Kasumi-1 (cell line): ENCODE results near the gene TMEM87B.

ENCODE experiments used
- DNase-seq, 2 experiments: peaks; one replicate each; lab custom pipeline; 2025; lab: John Stamatoyannopoulos, UW

TMEM87B gene

GRCh38 chr2:112054847-112055729, at the start of gene TMEM87B:
Gene TMEM87B (plus strand): TSS chr2:112055269. CDS start chr2:112055592, 323 bp downstream.
- DNase-seq: peak; percentile 93 to 94

GRCh38 chr2:112005406-112006075, 49.5 kb upstream of the TMEM87B start:
- DNase-seq: no peak

GRCh38 chr2:112006076-112006410, 49.0 kb upstream of the TMEM87B start:
- DNase-seq: peak in 1 of 2 experiments; percentile 7

GRCh38 chr2:112007493-112007892, 47.6 kb upstream of the TMEM87B start:
- no peak for DNase-seq

GRCh38 chr2:112008910-112009485, 46.1 kb upstream of the TMEM87B start:
- no peak for DNase-seq

GRCh38 chr2:112010751-112011150, 44.3 kb upstream of the TMEM87B start:
- no peak for DNase-seq

GRCh38 chr2:112012556-112012955, 42.5 kb upstream of the TMEM87B start:
- DNase-seq: no peak

GRCh38 chr2:112018846-112019245, 36.2 kb upstream of the TMEM87B start:
- DNase-seq: no peak

GRCh38 chr2:112019569-112019982, 35.5 kb upstream of the TMEM87B start:
- DNase-seq: no peak

- DNase-seq: no peak
Observed at GRCh38 chr2:112020561-112020960, 34.5 kb upstream of the TMEM87B start.

- DNase-seq: no peak
Observed at GRCh38 chr2:112021290-112021689, 33.8 kb upstream of the TMEM87B start.

- no peak for DNase-seq
Observed at GRCh38 chr2:112021781-112022231, 33.3 kb upstream of the TMEM87B start.

GRCh38 chr2:112023707-112024106, 31.4 kb upstream of the TMEM87B start:
- no peak for DNase-seq

GRCh38 chr2:112024231-112024630, 30.8 kb upstream of the TMEM87B start:
- DNase-seq: no peak

GRCh38 chr2:112024896-112025491, 30.1 kb upstream of the TMEM87B start:
- DNase-seq: no peak

GRCh38 chr2:112026509-112026908, 28.6 kb upstream of the TMEM87B start:
- DNase-seq: no peak

GRCh38 chr2:112027767-112028166, 27.3 kb upstream of the TMEM87B start:
- no peak for DNase-seq

- no peak for DNase-seq
Observed at GRCh38 chr2:112029164-112029563, 25.9 kb upstream of the TMEM87B start.

- DNase-seq: no peak
Observed at GRCh38 chr2:112031473-112032223, 23.4 kb upstream of the TMEM87B start.

GRCh38 chr2:112032224-112032586, 22.9 kb upstream of the TMEM87B start:
- DNase-seq: no peak

GRCh38 chr2:112032689-112033465, 22.2 kb upstream of the TMEM87B start:
- peak; percentile 23 to 33 for DNase-seq
